ENCODE data around the gene COX4I2.
"Not testable (repeated sequence)": the region's sequence is repeated elsewhere in the genome, so short reads cannot be mapped to it uniquely, and the experiment has no call there.

The COX4I2 gene

DNA sequence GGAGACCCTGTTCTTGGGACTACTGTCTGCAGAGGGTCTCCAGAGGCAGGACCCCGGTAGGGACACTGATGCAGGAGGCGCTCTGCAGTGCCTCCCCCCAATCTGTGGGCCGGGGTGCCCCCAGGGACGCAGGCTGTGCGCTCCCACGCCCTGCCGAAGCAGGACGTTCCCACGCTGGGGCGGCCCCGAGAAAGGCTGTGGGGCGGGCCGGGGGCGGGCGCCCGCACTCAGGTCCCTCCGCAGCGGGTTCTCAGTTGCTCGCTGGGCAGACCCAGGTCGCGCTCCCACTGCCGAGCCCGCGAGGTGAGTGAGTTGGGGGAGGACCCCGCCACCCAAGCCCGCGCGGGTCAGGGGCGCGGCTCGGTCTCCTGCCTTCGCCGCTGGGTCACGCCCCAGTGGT lies at the start of gene COX4I2:
Gene COX4I2 (plus strand): TSS at position 253 of the 400 bp plus-strand sequence. CDS start 1,106 bp downstream, outside the sequence.
- DNase-seq, result no peak

DNA sequence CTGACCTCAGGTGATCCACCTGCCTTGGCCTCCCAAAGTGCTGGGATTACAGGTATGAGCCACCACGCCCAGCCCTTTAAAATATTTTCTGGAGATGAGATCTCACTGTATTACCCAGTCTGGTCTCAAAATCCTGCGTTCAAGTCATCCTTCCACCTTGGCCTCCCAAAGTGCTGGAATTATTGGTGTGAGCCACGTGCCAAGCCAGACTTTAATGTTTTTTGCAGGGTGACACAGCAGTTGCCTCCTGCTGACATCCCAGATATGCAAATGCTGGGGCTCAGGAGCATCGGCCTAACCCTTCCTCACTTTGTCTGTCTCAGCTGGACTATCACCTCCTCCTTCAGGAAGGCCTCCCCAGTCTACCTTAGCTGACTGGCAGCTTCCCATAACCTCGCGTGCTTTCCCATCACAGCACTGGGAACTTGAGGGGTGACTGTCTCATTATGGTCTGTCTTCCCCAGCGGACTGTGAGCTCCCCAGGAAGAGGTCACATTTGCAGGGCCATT lies 46.9 kb upstream of the COX4I2 start:
- DNase-seq, result no peak

DNA sequence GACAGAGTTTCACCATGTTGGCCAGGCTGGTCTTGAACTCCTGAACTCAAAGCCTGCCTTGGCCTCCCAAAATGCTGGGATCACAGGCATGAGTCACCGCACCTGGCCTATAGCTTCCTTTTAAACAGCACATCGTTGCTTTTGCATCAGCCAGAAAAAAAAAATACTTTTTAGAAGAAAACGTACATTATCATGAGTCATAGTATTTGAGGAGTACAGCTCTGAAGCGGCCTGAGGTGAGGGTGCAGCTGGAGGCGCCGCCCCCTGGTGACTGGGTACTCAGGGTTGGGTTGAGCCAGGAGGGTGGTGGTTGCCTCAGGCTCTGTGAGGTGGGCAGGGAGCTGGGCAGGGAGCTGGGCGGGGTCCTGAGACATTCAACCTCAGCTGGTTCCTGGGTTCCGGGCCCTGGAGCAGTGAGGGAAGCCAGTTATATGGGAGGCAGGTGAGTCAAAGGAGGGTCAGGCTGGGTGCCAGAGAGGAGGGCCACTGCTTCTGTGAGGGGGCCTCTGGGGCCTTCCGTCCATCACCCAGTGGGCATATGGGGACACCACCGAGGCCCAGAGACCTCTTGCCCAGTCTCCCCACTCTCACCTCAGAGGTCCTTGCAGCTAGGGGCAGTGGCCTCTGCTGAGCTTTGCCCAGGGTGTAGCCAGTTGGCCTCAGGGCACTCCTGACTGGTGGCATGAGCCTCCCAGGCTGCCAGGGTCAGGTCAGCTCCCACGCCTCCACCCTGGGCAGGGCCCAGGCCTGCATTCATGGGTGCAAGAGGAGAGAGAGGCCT lies 44.3 kb upstream of the COX4I2 start:
- DNase-seq, result no peak

DNA sequence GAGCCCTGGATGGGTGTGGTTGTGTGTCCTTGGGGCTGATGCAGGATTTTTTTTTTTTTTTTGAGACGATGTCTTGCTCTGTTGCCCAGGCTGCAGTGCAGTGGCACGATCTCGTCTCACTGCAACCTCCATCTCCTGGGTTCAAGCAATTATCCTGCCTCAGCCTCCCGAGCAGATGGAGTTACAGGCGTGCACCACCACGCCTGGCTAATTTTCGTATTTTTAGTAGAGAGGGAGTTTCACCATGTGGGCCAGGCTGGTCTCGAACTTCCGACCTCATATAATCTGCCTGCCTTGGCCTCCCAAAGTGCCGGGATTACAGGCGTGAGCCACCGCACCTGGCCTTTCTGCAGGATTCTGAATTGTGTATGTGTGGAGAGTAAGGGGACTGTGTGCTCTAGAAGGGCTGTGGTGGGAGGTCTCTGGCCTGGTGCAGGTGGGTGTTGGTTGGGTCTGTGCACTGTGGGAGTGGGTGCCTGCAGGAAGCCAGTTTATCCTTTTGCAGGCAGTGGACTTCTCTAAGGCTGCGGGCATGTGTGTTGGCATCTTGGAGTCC lies 43.6 kb upstream of the COX4I2 start:
- DNase-seq, result no peak

- no peak for DNase-seq
Observed at GRCh38 chr20:31594558-31595379, 42.9 kb upstream of the COX4I2 start.

- no peak for DNase-seq
Observed at GRCh38 chr20:31595380-31595653, 42.4 kb upstream of the COX4I2 start.

DNA sequence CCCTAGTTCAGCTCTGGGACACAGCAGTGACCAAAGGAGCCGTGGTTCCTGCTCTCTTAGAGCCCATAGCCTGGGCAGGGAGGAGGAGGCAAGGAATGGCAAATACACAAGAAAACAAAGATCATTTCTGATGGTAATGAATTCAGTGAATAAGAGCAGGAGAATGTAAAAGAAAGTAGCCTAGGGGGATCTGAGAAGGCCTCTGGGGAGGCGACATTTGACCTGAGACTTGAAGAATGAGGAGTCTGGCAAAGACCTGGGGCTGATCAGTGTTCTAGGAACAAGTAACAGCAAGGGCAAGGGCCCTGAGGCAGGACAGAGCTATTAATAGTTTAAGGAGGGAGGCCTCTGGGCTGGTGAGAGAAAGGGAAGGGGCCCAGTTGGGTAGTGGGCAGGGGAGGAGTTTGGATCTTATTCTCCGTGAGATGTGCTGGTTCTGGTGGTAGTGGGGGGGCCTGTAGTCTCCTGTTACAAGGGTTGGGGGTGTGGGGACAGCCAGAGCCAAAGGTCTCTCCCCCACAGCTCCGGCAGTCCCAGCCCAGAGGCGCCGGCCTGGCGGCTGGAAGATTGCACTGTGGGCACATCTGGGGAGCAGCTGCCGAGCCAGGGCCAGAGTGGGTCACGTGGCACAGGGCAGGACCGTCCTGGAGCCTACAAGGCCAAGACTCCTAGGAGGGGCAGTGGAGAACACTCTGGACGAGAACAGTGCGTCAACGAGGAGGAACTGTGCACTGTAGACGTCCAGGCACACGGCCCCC lies 41.9 kb upstream of the COX4I2 start:
- no peak for DNase-seq

- not testable (repeated sequence) for DNase-seq
Observed at GRCh38 chr20:31596412-31596715, 41.3 kb upstream of the COX4I2 start.

GRCh38 chr20:31596831-31597480 lies 40.8 kb upstream of the COX4I2 start:
- DNase-seq, result no peak

- no peak for DNase-seq
Observed at GRCh38 chr20:31597481-31597855, 40.2 kb upstream of the COX4I2 start.

- DNase-seq, result no peak
Observed at GRCh38 chr20:31602431-31602778, 35.3 kb upstream of the COX4I2 start.

DNA sequence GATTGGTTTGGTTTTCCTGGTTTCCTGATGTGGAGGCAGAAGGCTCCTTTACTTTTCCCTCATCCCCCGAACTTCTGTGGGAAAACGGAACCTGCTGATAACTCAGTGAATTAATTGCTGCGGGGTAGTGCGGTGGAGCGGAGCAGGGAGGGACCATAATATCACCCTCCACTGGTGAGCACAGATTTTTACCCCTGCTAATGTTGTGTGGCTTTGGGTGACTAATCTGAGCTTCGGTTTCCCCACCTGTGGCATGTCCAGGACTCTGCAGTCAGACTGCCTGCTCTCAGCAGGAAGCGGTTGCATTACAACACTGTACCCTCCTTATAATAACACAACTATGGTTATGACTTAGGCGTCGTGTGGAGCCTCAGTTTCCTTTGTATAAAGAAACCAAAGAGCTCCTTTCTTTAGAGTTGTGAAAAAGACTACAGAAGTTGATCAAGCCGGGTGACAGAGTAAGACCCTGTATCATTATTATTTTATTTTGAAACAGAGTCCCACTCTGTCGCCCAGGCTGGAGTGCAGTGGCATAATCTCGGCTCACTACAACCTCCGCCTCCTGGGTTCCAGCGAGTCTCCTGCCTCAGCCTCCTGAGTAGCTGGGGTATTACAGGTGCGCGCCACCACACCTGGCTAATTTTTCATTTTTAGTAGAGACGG lies 34.8 kb upstream of the COX4I2 start:
- DNase-seq, result peak; percentile 64

- peak; percentile 70 for DNase-seq
Observed at GRCh38 chr20:31603822-31604566, 33.7 kb upstream of the COX4I2 start.

DNA sequence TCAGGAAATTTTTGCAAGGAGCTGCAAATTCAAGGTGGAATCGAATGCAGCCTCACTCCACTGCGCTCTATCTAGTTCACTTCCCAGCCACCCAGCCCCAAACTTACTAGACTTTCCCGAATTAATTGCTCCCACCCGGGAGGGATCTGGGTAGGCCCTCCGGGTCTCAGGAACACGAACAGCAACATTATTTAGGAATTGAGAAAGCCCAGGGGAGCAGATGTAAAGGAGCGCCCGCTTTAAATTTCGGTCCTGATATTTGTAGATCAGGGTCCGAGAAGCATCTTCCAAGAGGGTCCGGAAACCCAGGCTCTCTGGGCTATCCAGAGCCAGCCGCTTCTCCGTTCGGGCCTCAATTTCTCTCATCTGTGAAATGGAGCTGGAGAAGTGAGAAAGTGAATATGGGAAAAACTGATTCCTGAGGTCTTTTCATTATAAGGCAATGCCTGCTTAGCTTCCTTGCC lies 33.1 kb upstream of the COX4I2 start:
- DNase-seq, result no peak

GRCh38 chr20:31605031-31605901 lies 32.4 kb upstream of the COX4I2 start, which contains the start of gene ID1:
TSS of gene ID1 (plus strand) at chr20:31605289. CDS start at chr20:31605388, 99 bp downstream.
- DNase-seq, result peak; percentile 93

DNA sequence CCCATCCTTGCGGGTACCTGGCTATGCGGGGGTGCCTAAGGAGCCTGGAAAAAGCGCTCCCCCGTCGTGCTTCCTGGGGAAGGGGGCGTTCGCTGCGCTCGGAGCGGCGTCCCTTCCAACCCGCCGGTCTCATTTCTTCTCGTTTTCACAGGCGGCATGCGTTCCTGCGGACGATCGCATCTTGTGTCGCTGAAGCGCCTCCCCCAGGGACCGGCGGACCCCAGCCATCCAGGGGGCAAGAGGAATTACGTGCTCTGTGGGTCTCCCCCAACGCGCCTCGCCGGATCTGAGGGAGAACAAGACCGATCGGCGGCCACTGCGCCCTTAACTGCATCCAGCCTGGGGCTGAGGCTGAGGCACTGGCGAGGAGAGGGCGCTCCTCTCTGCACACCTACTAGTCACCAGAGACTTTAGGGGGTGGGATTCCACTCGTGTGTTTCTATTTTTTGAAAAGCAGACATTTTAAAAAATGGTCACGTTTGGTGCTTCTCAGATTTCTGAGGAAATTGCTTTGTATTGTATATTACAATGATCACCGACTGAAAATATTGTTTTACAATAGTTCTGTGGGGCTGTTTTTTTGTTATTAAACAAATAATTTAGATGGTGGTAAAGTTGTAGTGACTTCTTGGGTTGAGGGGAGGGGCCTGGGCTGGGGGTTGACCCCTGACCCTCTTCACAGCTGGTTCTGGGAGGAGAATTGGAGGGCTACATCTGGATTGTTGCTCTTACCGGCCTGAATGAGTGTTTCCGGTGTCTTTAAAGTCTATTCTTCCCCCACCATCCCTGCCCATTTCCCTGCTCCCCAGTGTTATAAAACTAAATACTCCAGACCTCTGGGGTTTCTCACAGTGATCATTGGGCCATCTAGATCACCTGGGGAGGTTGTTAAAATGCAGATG lies 31.6 kb upstream of the COX4I2 start:
- peak; percentile 20 for DNase-seq

DNA sequence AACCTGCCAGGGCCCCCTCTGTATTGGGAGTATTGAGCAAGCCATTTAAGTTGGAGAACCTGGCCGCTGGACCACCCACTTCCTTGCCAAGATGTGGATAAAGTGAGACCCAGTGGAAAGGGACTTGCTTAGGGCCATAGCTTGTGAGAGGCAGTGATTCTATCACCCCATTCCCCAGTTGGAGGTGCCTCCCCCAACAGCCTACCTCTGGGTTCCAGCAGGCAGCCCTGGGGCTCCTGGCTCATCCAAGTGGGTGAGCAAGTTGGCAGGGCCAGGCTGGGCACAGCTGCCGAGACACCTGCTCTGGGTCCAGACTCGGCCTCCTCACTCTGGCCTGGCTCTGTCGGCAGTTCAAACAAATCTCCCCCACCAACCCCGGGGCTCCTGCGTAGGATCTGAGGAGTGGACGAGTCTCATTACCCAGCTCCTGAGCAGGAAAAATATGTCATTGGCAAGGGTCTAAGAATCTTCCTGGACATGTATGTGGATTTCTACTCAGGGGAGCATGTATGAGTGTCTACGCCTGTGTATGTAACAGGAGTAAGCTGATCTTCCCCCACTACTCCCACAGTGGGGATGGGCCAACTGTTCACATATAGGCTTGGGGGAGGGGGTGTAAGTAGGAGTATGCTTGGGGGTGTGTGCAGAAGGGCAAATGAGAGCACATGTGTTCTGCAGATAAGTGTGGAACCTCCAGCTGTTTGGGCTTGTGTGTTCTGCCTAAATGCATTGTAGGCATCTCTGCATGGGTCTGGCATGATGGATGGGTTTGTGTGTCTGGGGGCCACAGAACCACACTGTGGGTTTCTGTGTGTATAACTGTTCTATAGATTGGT lies 30.7 kb upstream of the COX4I2 start:
- DNase-seq, result no peak

DNA sequence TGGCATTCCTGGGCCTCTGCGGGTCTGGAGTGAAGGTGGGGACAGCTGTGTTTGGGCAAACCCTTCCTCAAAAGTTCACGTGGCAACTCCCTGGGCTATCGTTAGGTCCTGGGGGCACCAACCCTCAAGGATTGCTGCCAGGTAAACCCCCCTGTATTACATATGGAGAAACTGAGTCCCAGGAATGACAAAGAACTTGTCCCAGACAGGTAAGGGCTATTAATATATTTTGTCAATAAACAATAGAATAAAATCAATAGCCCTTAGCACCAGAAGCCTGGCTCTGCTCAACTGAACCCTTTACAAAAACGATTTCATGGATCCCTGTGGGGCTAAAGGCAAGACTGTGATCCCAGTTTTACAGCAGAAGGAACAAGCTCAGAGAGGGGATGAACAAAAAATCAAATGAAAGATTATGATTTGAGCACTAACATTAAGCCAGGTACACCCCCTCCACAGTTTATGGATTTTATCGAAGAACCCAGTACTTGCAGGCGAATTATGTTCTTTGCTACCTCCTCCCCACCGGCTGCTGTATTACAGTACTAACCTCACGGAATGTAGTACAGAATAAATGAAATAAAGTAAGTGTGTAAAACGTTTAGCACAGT lies 30.0 kb upstream of the COX4I2 start:
- no peak for DNase-seq

Data from activated naive CD4-positive, alpha-beta T cell treated with Interleukin-2 at 50 U/mL for 16 hours (primary cell).